Stimulated activated CD4-positive, alpha-beta T cell treated with anti-CD3 and anti-CD28 coated beads, Interleukin-15, amount 100 ng/mL, for 24 hours (primary cell): ENCODE data around the gene CIAO1.
"Not testable (repeated sequence)": the region's sequence is repeated elsewhere in the genome, so short reads cannot be mapped to it uniquely, and the experiment has no call there.

Experiments
- DNase-seq: peaks from one replicate; pipeline ENCODE4 v3.0.0-alpha.2; 2020

CIAO1 gene

DNA sequence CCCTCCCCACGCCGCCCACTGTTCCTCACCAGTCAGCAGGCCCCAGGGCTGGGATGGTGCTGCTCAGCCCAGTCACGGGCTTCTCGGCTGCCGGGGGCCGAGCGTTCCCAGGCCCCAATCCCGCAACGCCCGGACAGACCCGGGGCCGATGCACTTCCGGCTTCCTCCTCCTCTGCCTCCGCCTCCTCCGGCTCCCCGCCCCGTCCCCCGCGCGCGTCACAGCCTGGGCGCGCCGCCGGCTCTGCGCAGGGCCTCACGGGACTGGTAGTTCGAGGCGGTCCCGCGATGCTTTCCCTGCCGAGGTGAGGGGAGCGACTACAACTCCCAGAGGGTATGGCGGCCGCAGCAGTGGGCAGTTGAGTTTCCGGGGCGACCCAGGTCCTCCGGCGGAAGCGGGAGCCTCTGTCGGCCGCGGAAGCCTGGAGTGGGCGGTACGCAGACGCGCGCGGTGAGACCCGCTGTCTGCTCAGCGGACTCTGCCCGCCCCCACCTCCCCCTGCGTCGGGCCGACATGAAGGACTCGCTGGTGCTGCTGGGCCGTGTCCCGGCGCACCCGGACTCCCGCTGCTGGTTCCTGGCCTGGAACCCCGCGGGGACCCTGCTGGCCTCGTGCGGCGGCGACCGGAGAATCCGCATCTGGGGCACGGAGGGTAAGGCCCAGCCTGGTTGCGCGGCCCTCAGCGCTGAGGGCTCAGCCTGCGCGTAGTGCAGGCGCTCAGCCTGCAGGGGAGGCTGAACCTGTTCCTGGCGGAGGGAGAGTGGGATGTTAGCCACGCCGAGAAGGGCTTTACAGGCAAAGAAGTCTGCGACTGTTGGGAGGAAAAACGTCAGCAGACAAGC lies at the start of gene CIAO1, which contains the start of gene TMEM127:
Gene CIAO1, plus strand, starts transcription at position 386 of the 840 bp plus-strand sequence. Its CDS starts 126 bp downstream, at position 512.
Gene TMEM127, minus strand, starts transcription at position 158 of the 840 bp plus-strand sequence. CDS start 616 bp downstream, outside the sequence.
- peak; percentile 99 for DNase-seq

DNA sequence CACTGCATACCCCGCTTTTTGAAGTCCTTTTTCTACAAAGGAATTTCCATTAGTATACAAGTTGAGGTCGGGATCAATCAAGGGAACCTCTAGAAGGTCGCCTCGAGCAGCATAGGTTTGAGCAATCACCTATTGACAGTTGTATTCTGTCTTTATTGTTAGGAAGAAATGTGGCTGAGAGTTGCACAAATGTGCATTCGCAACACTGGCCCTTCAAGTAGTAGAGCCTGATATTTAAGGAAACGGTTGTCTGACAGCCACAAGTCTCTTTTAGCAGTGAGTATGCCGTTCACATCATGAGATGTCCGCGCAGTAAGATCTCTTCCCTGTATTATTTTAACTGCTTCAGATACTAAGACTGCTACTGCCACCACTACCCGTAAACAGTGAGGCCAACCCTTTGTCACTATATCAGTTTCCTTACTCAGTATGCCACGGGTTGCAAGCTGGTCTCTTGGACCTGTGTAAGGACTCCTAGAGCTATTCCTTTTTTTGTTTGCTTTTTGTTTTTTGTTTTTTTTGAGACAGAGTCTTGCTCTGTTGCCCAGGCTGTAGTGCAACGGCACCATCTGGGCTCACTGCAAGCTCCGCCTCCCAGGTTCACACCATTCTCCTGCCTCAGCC lies 47.4 kb upstream of the CIAO1 start:
- no peak for DNase-seq

- not testable (repeated sequence) for DNase-seq
Observed at GRCh38 chr2:96219959-96220358, 46.1 kb upstream of the CIAO1 start.

GRCh38 chr2:96221106-96221505 lies 44.9 kb upstream of the CIAO1 start:
- not testable (repeated sequence) for DNase-seq

- no peak for DNase-seq
Observed at GRCh38 chr2:96225016-96225533, 41.0 kb upstream of the CIAO1 start.

DNA sequence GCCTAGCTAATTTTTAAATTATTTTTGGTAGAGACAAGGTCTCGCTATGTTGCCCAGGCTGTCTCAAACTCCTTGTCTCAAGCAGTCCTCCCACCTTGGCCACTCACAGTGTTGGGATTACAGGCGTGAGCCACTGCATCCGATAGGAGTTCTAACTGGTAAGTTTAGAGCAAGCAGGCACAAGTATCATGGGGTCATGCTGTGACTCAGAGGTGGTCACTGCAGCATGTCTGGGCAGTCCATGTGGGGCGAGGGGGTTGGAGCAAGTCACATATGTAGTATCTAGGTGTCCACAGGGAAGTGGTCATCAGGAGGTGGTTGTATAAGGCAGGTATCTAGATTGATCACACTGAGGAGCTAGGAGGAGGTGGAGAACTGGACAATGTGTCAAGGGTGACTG lies 34.7 kb upstream of the CIAO1 start:
- DNase-seq, result no peak

DNA sequence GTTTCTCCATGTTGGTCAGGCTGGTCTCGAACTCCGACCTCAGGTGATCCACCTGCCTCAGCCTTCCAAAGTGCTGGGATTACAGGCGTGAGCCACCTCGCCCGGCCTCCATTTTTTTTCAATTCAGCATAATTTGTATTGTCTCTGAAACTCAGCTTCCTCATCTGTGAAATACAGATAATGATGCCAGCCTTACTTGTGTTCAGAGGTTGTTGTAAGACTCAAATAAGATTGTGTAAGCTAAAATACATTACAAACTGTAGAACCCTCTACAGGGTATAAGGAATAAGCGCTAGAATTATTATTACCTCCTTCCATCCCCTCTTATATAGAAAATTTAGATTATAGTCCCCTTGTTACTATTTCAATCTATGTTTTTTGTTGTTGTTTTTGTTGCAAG lies 32.6 kb upstream of the CIAO1 start:
- no peak for DNase-seq

DNA sequence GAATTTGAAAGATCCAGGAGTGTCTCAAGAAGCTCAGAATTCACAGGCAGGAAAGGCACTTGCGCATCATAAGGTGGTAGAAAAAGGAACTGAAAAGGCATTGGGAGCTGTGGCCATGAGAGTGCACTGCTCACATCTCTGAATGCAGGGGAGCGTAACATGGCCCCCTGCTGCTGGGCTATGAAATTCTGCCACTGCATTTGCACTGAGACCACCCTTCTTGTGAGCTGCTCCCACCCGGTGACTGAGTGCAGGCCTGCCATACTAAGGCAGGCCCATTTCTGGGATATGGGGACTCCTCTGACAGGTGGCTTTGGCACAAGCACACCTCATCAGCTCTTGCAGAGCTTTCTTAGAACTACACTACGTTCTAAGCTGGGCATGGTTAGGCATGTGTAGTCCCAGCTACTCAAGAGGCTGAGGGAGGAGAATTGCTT lies 32.1 kb upstream of the CIAO1 start:
- no peak for DNase-seq

DNA sequence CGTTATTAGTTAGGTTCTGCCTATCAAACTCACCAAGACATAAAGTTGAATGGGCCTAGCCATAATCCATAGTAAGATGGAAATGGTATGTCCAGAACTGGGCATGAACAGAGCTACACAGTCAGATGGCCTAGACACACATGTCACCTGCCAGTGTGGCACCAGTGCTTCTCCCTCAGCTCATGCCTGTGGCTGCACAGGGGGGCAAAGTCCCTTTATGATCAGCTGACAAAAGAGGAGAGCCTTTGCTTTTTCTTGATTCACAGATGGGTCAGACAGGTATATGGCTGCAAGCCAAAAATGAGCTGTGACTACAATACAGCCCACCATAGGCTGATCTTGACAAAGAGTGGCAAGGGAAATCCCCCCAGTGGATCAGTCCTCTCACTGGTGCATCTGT lies 29.1 kb upstream of the CIAO1 start:
- no peak for DNase-seq

- DNase-seq, result no peak
Observed at GRCh38 chr2:96238266-96238665, 27.8 kb upstream of the CIAO1 start.

GRCh38 chr2:96239091-96239490 lies 26.9 kb upstream of the CIAO1 start:
- DNase-seq, result no peak

GRCh38 chr2:96239745-96240264 lies 26.2 kb upstream of the CIAO1 start:
- DNase-seq, result no peak

GRCh38 chr2:96240341-96241038 lies 25.5 kb upstream of the CIAO1 start:
- no peak for DNase-seq

- DNase-seq, result no peak
Observed at GRCh38 chr2:96241227-96241626, 24.8 kb upstream of the CIAO1 start.

- DNase-seq, result peak; percentile 75
Observed at GRCh38 chr2:96241900-96242611, 24.0 kb upstream of the CIAO1 start.

DNA sequence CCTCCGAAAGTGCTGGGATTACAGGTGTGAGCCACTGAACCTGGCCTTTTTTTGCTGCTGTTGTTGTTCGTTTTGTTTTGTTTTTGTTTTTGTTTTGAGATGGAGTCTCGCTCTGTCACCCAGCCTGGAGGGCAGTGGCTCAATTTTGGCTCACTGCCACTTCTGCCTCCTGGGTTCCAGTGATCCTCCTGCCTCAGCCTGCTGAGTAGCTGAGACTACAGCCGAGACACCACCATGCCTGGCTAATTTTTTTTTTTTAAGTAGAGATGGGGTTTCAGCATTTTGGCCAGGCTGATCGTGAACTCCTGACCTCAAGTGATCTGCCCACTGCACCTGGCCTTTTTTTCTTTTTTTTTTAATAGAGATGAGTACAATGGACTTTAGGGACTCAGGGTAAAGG lies 22.2 kb upstream of the CIAO1 start:
- no peak for DNase-seq

- DNase-seq, result no peak
Observed at GRCh38 chr2:96245609-96246390, 20.2 kb upstream of the CIAO1 start.

DNA sequence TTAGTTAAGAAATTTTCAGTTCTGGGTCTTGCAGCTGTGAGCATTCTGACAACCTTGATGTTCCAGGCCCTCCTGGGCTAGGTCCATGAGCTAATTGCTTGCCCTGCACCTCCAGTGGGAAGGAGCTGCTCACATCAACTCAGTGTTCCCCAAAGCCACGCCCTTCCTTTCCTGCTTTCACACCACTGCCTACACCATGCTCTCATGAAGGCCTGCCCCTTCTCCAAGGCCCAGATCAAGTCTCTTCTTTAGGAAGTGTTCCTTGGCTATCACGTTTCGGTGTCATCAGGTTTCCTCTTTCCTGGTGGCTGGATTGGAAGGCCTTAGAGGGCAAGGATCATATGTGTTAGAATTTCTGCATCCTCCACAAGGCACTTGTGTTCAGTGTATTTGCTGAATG lies 19.0 kb upstream of the CIAO1 start:
- no peak for DNase-seq

DNA sequence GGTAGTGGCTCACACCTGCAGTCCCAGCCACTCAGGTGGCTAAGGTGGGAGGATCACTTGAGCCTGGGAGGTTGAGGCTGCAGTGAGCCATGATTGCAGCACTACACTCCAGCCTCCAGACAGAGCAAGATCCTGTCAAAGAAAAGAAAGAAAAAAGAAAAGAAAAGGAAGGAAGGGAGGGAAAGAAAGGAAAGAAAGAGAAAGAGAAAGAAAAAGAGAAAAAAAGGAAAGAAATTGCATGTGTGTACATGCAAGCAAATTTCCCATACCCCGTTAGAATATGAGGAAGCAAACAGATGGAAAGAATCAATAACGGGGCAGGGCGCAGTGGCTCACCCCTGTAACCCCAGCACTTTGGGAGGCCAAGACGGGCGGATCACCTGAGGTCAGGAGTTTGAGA lies 18.1 kb upstream of the CIAO1 start:
- no peak for DNase-seq

DNA sequence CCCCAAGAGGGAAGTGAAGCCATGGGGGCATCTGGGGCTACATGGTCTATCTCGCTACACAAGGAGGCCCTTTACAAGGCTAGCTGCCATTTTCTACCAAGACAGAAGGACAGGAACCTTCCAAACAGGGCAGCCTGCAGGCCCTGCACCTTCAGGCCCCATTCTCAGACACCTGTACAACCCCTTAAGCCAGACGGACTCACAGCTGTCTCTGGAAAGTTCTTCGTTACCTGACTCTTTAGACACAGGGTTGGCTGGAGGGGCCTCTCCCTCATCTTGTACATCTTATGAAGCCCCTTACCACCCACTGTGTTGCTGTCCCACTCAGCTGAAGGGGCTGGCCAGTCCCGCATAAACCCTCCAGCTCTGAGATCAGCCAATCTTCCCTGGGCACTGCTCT lies 17.4 kb upstream of the CIAO1 start:
- DNase-seq, result no peak

GRCh38 chr2:96249654-96250053 lies 16.4 kb upstream of the CIAO1 start:
- DNase-seq, result no peak

GRCh38 chr2:96250188-96250587 lies 15.8 kb upstream of the CIAO1 start:
- no peak for DNase-seq
